ENCODE results near the gene C16orf78. TPM values are rescaled to one million over a fixed set of nuclear protein-coding genes. Genes with fewer than 3 reads are reported as not detected.
A peak's percentile ranks its signal among the peaks of the same experiment; 100 is the strongest.

C16orf78 gene
- total RNA-seq, 1 donor from 2014 or later = not detected

DNA sequence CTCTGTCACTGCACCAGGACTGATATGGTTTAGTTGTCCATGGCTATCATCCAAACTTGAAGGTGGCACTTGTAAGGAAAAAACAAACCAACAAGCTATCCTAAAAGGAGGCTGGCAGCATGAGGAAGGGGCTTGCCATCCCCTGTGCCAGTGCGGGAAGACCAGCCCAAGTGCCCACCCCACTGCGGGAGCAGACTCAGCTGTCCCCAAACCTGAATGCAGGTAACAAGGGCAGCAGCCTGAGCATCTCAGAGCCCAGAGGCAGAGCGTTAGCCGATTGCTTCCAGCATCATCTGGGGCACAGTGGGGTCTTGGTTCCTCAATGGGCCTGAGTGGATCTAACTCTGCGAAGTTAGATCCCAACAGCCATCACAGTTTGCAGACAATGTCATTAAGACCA, 29.2 kb upstream of the C16orf78 start:
- Mint-ChIP-seq H3K36me3 (no peaks in the 10 kb centered on the region), H3K9me3 (no peaks in the 10 kb centered on the region), H3K27ac (no peak overlapping the region), H3K4me3 (no peak overlapping the region), H3K27me3 (peaks cover 70% of the 10 kb centered on the region), H3K4me1 (ENCODE audit: unreplicated experiment) (no peaks in the 10 kb centered on the region)
- DNase-seq (ENCODE audit: extremely low spot score, unreplicated experiment) = no peak
- TF ChIP-seq, protein P1, sequence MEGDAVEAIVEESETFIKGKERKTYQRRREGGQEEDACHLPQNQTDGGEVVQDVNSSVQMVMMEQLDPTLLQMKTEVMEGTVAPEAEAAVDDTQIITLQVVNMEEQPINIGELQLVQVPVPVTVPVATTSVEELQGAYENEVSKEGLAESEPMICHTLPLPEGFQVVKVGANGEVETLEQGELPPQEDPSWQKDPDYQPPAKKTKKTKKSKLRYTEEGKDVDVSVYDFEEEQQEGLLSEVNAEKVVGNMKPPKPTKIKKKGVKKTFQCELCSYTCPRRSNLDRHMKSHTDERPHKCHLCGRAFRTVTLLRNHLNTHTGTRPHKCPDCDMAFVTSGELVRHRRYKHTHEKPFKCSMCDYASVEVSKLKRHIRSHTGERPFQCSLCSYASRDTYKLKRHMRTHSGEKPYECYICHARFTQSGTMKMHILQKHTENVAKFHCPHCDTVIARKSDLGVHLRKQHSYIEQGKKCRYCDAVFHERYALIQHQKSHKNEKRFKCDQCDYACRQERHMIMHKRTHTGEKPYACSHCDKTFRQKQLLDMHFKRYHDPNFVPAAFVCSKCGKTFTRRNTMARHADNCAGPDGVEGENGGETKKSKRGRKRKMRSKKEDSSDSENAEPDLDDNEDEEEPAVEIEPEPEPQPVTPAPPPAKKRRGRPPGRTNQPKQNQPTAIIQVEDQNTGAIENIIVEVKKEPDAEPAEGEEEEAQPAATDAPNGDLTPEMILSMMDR (conservative IDR thresholded peaks at IDR 0.05) = no peak

DNA sequence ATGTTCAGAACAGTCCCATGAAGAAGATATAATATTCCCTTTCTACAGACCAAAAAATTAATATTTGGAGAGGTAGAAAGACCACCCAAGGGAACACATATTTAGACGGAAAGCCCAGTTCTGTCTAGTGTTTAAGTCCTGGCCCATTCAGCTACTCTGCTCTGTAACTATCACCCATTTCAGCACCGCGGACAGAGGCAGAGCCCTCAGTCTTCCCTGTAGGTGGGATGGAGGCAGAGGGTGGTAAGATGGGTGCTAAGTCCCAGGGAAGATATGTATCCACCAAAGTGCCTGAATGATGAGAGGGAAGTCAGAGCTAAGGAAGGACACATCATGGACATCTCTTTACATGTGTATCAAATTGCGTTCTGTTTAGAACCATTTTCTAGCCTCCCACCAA, 27.8 kb upstream of the C16orf78 start:
- no peak for DNase-seq (ENCODE audit: extremely low spot score, unreplicated experiment)
- Mint-ChIP-seq H3K36me3 (no peaks in the 10 kb centered on the region), H3K4me3 (no peak overlapping the region), H3K9me3 (no peaks in the 10 kb centered on the region), H3K27me3 (peaks cover 72% of the 10 kb centered on the region), H3K4me1 (ENCODE audit: unreplicated experiment) (no peaks in the 10 kb centered on the region), H3K27ac (no peak overlapping the region)
- TF ChIP-seq, protein P1 (conservative IDR thresholded peaks at IDR 0.05) = no peak

DNA sequence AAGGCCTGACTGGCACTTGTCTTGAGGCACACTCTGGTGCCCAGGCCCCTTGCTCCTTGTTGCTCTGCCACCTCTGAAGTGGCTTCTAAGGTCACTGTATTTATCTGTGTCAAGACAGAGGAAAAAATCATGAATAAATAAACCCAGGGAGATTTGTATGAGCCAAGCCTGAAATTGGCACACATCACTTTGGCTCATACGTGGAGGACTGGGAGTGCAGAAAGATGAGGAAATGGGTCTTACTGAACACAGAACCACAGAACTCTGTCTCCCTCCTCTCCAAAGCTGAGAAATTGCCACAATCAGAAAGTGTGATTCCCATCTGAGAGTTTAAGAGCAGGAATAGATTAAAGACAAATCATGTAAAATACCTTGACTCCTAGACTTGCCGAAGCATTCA, 27.1 kb upstream of the C16orf78 start:
- no peak for DNase-seq (ENCODE audit: extremely low spot score, unreplicated experiment)
- Mint-ChIP-seq H3K4me3 (no peak overlapping the region), H3K9me3 (no peaks in the 10 kb centered on the region), H3K36me3 (no peaks in the 10 kb centered on the region), H3K27ac (no peak overlapping the region), H3K27me3 (peaks cover 73% of the 10 kb centered on the region), H3K4me1 (ENCODE audit: unreplicated experiment) (no peaks in the 10 kb centered on the region)
- TF ChIP-seq, protein P1 (conservative IDR thresholded peaks at IDR 0.05) = no peak

DNA sequence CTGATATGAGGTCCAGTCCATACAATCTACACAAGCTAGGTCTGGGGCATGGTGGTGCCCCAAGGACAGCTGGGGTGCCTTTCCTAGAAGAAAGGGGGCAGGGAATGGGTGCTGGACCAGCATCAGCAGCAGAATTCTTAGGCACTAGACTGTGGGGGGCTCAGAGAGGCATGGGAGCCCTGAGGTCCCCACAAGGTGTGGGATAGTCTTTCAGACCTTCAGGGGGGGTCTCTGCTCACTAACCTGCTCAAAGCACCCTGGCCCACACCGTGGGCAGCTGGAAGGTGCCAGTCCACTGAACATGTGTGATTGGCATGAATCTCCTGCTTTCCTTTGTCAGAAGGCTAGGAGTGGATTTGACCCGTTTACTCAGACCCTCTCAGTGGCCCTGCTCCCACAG, 26.1 kb upstream of the C16orf78 start:
- no peaks in the 10 kb centered on the region for H3K9me3 Mint-ChIP-seq
- peaks cover 72% of the 10 kb centered on the region for H3K27me3 Mint-ChIP-seq
- no peak overlapping the region for H3K27ac Mint-ChIP-seq
- no peaks in the 10 kb centered on the region for H3K4me1 Mint-ChIP-seq (ENCODE audit: unreplicated experiment)
- no peak for DNase-seq (ENCODE audit: extremely low spot score, unreplicated experiment)
- no peak overlapping the region for H3K4me3 Mint-ChIP-seq
- TF ChIP-seq, protein P1 (conservative IDR thresholded peaks at IDR 0.05) = no peak
- H3K36me3 Mint-ChIP-seq = no peaks in the 10 kb centered on the region

DNA sequence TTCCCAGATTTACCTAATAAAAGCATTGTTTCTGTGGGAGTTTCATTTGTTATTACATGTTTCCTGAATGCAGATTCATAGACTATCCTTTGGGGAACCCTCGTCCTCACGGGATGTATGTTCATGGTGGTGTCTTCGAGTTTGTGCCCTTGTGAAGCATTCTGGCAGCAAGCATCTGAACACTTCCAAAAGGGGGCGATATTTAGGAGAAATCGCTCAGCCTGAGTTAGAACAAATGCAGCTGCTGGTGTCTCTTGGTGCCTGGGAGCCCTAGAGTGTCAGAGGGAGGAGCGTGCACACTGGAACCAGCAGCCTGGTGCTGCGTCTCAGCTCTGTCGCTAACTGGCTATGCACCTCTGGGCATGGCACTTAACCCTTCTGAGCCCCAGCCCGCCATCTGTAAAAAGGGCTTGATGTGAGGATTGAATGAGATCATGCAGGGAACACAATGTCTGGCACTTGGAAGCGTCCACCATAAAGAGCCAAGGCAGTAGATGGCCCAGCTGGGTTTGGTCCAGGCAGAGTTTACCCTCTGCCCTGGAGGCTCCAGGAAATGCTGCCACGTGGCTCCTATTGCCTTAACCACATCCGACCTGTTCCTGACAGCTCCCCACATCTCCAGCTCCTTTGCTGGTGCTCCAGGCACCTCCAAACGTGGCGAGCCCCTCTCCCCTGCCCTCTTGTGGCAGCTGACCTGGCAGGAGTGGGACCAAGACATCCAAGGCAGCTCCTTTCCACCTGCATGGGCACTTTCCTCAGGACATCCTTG, 25.0 kb upstream of the C16orf78 start:
- Mint-ChIP-seq H3K27me3 (peaks cover 73% of the 10 kb centered on the region), H3K27ac (no peak overlapping the region), H3K9me3 (no peaks in the 10 kb centered on the region), H3K4me3 (no peak overlapping the region), H3K4me1 (ENCODE audit: unreplicated experiment) (no peaks in the 10 kb centered on the region), H3K36me3 (no peaks in the 10 kb centered on the region)
- DNase-seq (ENCODE audit: extremely low spot score, unreplicated experiment) = no peak
- TF ChIP-seq, protein P1 (conservative IDR thresholded peaks at IDR 0.05) = peak; percentile 13

Measured in type B pancreatic cell (in vitro differentiated cells).